ENCODE data around the gene LMBR1.

The LMBR1 gene

DNA sequence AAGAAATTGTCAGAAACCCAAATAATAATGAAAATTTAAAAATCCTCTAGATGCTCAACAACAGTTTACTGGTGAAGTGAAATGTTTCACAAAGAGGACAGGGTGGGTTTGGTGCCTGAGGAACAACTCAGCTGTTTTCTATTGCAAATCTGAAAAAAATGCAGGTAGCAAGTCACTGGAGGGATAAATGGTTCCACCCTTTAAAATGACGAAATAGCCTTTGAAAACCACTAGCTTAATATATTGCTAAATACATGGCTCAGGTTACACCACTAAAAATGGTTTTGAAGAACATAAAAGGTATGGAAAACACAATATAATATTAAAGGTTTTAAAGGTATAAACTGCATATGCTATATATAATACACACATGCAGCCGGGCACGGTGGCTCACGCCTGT lies 69.5 kb downstream of the LMBR1 start:
- no peaks in the 10 kb centered on the region for H3K9me3 ChIP-seq
- no peaks in the 10 kb centered on the region for H3K4me1 ChIP-seq
- no peak for DNase-seq
- TF ChIP-seq, protein P1, sequence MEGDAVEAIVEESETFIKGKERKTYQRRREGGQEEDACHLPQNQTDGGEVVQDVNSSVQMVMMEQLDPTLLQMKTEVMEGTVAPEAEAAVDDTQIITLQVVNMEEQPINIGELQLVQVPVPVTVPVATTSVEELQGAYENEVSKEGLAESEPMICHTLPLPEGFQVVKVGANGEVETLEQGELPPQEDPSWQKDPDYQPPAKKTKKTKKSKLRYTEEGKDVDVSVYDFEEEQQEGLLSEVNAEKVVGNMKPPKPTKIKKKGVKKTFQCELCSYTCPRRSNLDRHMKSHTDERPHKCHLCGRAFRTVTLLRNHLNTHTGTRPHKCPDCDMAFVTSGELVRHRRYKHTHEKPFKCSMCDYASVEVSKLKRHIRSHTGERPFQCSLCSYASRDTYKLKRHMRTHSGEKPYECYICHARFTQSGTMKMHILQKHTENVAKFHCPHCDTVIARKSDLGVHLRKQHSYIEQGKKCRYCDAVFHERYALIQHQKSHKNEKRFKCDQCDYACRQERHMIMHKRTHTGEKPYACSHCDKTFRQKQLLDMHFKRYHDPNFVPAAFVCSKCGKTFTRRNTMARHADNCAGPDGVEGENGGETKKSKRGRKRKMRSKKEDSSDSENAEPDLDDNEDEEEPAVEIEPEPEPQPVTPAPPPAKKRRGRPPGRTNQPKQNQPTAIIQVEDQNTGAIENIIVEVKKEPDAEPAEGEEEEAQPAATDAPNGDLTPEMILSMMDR (IDR thresholded peaks at IDR 0.05) = no peak
- H3K36me3 ChIP-seq = peaks cover 0 to 20% (median 6%) of the 10 kb centered on the region in 3 donors
- no peaks in the 10 kb centered on the region for H3K27me3 ChIP-seq
- intact Hi-C loops (cut with DNase I; ENCODE audit: low total_unique reads) = no loop called here
- H3K4me3 ChIP-seq = no peak overlapping the region
- no peak overlapping the region for H3K27ac ChIP-seq

DNA sequence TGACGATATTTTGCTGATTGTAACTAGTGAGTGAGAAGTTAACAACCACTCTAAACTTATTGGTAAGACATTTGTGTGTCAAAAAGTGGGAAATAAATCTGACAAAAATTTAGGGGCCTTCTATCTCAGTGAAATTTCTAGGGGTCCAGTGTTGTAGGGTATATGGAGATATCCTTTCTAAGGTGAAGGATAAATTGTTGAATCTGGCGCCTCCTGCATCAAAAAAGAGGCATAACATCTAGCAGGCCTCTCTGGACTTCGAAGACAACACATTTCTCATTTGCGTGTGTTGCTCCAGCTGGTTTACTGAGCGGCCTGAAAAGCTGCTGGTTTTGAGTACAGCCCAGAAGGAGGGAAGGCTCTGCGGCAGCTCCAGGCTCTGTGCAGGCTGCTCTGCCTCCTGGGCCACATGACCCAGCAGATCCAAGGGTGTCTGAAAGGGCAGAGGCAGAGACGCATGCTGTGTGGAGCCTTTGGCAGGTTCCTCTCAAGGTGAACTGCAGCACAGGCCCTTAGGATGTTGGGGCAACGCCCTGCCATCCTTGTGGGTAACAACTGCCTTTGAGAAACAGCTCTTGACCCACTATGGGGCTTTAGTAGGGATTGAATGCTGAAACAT lies 72.4 kb downstream of the LMBR1 start:
- no peak for DNase-seq
- H3K4me1 ChIP-seq = no peaks in the 10 kb centered on the region
- H3K9me3 ChIP-seq = no peaks in the 10 kb centered on the region
- H3K4me3 ChIP-seq = no peak overlapping the region
- no peaks in the 10 kb centered on the region for H3K27me3 ChIP-seq
- H3K27ac ChIP-seq = no peak overlapping the region
- H3K36me3 ChIP-seq = peaks cover 0 to 11% (median 6%) of the 10 kb centered on the region in 3 donors
- TF ChIP-seq, protein P1 (IDR thresholded peaks at IDR 0.05) = peak in 1 of 2 experiments; percentile 6
- intact Hi-C loops (cut with DNase I; ENCODE audit: low total_unique reads) = no loop called here

DNA sequence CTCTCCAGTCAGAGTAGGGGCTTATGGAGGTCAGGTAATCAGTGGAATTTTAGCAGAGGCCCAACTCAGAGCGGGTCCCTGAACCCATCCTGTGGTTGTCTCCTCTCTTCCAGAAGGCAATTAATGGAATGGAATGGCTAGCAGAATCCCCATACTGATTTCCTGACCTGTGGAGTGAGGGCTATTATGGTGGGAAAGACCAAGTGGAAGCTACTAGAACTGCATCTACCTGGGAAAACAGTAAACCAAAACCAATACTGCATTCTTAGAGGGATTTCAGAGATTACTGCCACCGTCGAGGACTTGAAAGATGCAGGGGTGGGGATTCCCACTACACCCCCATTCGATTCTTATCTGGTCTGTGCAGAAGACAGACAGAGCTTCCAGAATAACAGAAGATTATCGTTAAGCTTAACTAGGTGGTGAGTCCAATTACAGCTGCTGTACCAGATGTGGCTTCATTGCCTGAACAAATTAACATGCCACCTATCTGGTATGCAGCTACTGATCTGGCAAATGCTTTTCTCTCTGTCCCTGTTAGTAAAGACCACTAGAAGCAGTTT lies 73.2 kb downstream of the LMBR1 start:
- no peaks in the 10 kb centered on the region for H3K4me1 ChIP-seq
- intact Hi-C loops (cut with DNase I; ENCODE audit: low total_unique reads) = loop anchor here (10.0 kb wide), 1 partner anchor 1015 kb away; no protein-coding TSS in a partner anchor
- no peaks in the 10 kb centered on the region for H3K9me3 ChIP-seq
- H3K36me3 ChIP-seq = peaks cover 0 to 10% (median 6%) of the 10 kb centered on the region in 3 donors
- no peak for DNase-seq
- H3K4me3 ChIP-seq = no peak overlapping the region
- no peaks in the 10 kb centered on the region for H3K27me3 ChIP-seq
- TF ChIP-seq, protein P1 (IDR thresholded peaks at IDR 0.05) = no peak
- no peak overlapping the region for H3K27ac ChIP-seq

DNA sequence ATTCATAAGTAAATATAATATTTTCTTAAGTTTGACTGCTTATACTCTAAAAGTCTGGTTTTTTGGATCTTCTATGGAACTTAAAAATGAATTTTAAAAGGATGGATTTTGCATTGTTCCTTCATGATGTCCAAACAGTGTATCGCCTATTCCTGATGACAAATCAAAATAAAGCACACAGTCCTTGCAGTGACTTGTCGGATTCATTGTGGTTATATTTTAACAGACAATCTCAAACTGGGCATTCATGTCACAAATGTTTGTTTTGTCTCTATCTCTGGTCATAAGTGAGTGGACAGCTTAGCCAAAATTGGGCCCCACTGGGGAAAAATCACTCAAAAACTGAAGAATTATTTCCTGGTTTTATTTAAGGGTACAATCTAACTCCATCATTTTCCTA lies 74.8 kb downstream of the LMBR1 start:
- intact Hi-C loops (cut with DNase I; ENCODE audit: low total_unique reads) = loop anchor here (10.0 kb wide), 1 partner anchor 1013 kb away; no protein-coding TSS in a partner anchor

DNA sequence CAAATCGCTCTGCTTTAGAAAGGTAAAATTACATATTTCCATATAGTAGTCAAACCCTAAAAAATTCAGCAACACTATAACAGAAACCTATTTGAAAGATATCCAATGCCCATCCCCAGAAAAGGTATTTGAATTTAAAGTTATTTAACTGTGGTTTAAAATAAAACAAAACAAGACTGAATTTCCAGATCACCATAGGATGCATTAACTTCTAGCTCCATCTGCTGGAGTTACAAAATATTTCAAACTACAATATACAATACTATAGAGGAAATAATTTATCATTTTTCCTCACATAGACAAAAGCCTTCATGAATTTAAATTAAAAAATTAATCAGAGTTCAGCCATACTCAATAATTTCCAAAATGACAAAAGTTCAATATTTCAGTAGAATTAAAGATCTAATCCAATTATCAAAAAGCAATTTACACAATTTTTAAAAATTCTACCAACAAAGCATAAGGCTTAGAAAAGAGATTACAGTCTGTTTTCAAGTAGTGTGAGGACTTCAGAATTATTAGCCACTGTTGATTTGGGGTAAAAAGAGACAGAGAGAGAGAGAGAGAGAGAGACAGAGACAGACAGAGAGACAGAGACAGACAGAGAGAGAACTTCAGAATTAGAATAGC lies 75.9 kb downstream of the LMBR1 start:
- Histone ChIP-seq H3K4me3 (no peak overlapping the region), H3K36me3 (peaks cover 0 to 6% (median 6%) of the 10 kb centered on the region in 3 donors), H3K27ac (no peak overlapping the region), H3K4me1 (no peaks in the 10 kb centered on the region), H3K27me3 (no peaks in the 10 kb centered on the region), H3K9me3 (no peaks in the 10 kb centered on the region)
- TF ChIP-seq, protein P1 (IDR thresholded peaks at IDR 0.05) = peak in 1 of 2 experiments; percentile 16
- intact Hi-C loops (cut with DNase I; ENCODE audit: low total_unique reads) = loop anchor here (10.0 kb wide), 1 partner anchor 1012 kb away; no protein-coding TSS in a partner anchor
- no peak for DNase-seq

More for the DNA sequence above, 74.8 kb downstream of the LMBR1 start:
- Histone ChIP-seq H3K27me3 (no peaks in the 10 kb centered on the region), H3K9me3 (no peaks in the 10 kb centered on the region), H3K27ac (no peak overlapping the region), H3K4me1 (no peaks in the 10 kb centered on the region), H3K36me3 (peaks cover 0 to 6% (median 6%) of the 10 kb centered on the region in 3 donors), H3K4me3 (no peak overlapping the region)
- DNase-seq = no peak
- TF ChIP-seq, protein P1 (IDR thresholded peaks at IDR 0.05) = no peak
